DOHH2 (cell line): ENCODE measurements around the gene AKAP7.
"Not testable (repeated sequence)": the region's sequence is repeated elsewhere in the genome, so short reads cannot be mapped to it uniquely, and the experiment has no call there.

Source experiments
- CTCF ChIP-seq: fragments of 200-600 bp; sonication (generic); IDR thresholded peaks from one replicate; pipeline ENCODE4 v1.5.1; 2014; ENCODE audit warnings: antibody characterized with exemption, mild to moderate bottlenecking, low read depth, low read length; ENCODE audit not compliant: poor library complexity, severe bottlenecking
- EZH2phosphoT487 ChIP-seq: fragments of 200-600 bp; sonication (generic); IDR thresholded peaks from 2 replicates; pipeline ENCODE4 v1.6.1; 2017; ENCODE audit warnings: borderline replicate concordance, mild to moderate bottlenecking, antibody characterized with exemption, low read length, moderate library complexity, mixed read lengths

- TF ChIP-seq CTCF, EZH2phosphoT487: not testable (repeated sequence)
These were observed 43.3 kb upstream of the AKAP7 start for GRCh38 chr6:131091944-131092343.
